Measurements from ENCODE around the gene WARS2.

WARS2 gene

GRCh38 chr1:119093721-119094120 lies 46.7 kb downstream of the WARS2 start:
- Histone ChIP-seq H3K36me3 (no peaks in the 10 kb centered on the region), H3K4me1 (no peaks in the 10 kb centered on the region), H3K27ac (no peak overlapping the region), H3K9me3 (peaks cover 7% of the 10 kb centered on the region; the same call in 1 of the 2 replicates), H3K9ac (no peak overlapping the region), H3K4me2 (no peak overlapping the region), H3K4me3 (no peak overlapping the region), H3K27me3 (no peaks in the 10 kb centered on the region), H4K20me1 (no peaks in the 10 kb centered on the region)
- TF ChIP-seq Cebpa-rat (IDR thresholded peaks at IDR 0.05), result no peak

- Histone ChIP-seq H3K36me3 (no peaks in the 10 kb centered on the region), H3K9me3 (peaks cover 7% of the 10 kb centered on the region; the same call in 1 of the 2 replicates), H3K4me2 (no peak overlapping the region), H3K27ac (no peak overlapping the region), H3K4me3 (no peak overlapping the region), H4K20me1 (no peaks in the 10 kb centered on the region), H3K27me3 (no peaks in the 10 kb centered on the region), H3K4me1 (no peaks in the 10 kb centered on the region), H3K9ac (no peak overlapping the region)
- TF ChIP-seq Cebpa-rat (IDR thresholded peaks at IDR 0.05), result no peak
Observed at GRCh38 chr1:119091618-119092017, 48.8 kb downstream of the WARS2 start.

- Histone ChIP-seq H3K27me3 (no peaks in the 10 kb centered on the region), H3K27ac (no peak overlapping the region), H3K9ac (no peak overlapping the region), H3K9me3 (peaks cover 7% of the 10 kb centered on the region; the same call in 1 of the 2 replicates), H3K4me3 (no peak overlapping the region), H3K4me2 (no peak overlapping the region), H3K36me3 (no peaks in the 10 kb centered on the region), H3K4me1 (no peaks in the 10 kb centered on the region), H4K20me1 (no peaks in the 10 kb centered on the region)
- TF ChIP-seq Cebpa-rat (IDR thresholded peaks at IDR 0.05), result no peak
Observed at GRCh38 chr1:119090250-119090649, 50.2 kb downstream of the WARS2 start.

- Histone ChIP-seq H3K4me1 (peaks cover 10% of the 10 kb centered on the region), H3K27me3 (no peaks in the 10 kb centered on the region), H3K9me3 (peaks cover 15% of the 10 kb centered on the region; the same call in 1 of the 2 replicates), H3K27ac (no peak overlapping the region), H3K4me3 (no peak overlapping the region), H3K36me3 (no peaks in the 10 kb centered on the region), H3K4me2 (no peak overlapping the region), H4K20me1 (no peaks in the 10 kb centered on the region), H3K9ac (no peak overlapping the region)
- no peak for TF ChIP-seq Cebpa-rat (IDR thresholded peaks at IDR 0.05)
Observed at GRCh38 chr1:119086830-119087229, 53.6 kb downstream of the WARS2 start.

DNA sequence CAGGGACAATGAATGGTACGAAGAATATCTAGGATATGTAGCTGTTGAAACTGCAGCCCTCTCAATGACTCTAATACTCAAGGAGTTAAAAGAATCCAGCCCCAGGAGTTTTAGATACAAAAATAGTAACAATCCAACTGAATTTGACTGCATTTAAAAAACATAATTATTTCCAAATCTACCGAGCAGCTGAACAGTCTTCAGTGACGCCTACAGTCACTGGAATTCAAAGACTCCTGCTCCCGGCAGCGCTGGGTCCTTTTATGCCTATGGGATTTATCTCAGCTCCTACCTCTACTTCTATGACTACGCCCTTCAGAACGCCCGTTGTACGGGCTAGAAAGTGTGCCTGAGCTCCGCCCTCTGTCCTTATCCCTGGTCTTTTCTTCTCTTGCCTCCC lies 55.7 kb downstream of the WARS2 start:
- 0 out of 2 replicates have a peak, but pooled peaks cover 8% of the 10 kb centered on the region for H3K9me3 ChIP-seq
- no peaks in the 10 kb centered on the region for H4K20me1 ChIP-seq
- H3K36me3 ChIP-seq, result no peaks in the 10 kb centered on the region
- no peaks in the 10 kb centered on the region for H3K27me3 ChIP-seq
- TF ChIP-seq Cebpa-rat (IDR thresholded peaks at IDR 0.05), result no peak
- no peak overlapping the region for H3K4me3 ChIP-seq
- no peak overlapping the region for H3K4me2 ChIP-seq
- H3K27ac ChIP-seq, result no peak overlapping the region
- H3K9ac ChIP-seq, result no peak overlapping the region
- peaks cover 20% of the 10 kb centered on the region for H3K4me1 ChIP-seq

- H3K4me3 ChIP-seq, result no peak overlapping the region
- no peaks in the 10 kb centered on the region for H3K27me3 ChIP-seq
- peak overlapping the region; percentile 40 for H3K4me2 ChIP-seq
- H3K4me1 ChIP-seq, result peaks cover 20% of the 10 kb centered on the region
- 0 out of 2 replicates have a peak, but pooled peaks cover 8% of the 10 kb centered on the region for H3K9me3 ChIP-seq
- no peaks in the 10 kb centered on the region for H3K36me3 ChIP-seq
- no peak overlapping the region for H3K9ac ChIP-seq
- TF ChIP-seq Cebpa-rat (IDR thresholded peaks at IDR 0.05), result no peak
- no peaks in the 10 kb centered on the region for H4K20me1 ChIP-seq
- no peak overlapping the region for H3K27ac ChIP-seq
Observed at GRCh38 chr1:119083980-119084379, 56.5 kb downstream of the WARS2 start.

- peaks cover 20% of the 10 kb centered on the region for H3K4me1 ChIP-seq
- 0 out of 2 replicates have a peak, but pooled peaks cover 8% of the 10 kb centered on the region for H3K9me3 ChIP-seq
- H3K27ac ChIP-seq, result no peak overlapping the region
- no peaks in the 10 kb centered on the region for H3K27me3 ChIP-seq
- no peak overlapping the region for H3K9ac ChIP-seq
- H3K4me3 ChIP-seq, result no peak overlapping the region
- H3K36me3 ChIP-seq, result no peaks in the 10 kb centered on the region
- H4K20me1 ChIP-seq, result no peaks in the 10 kb centered on the region
- H3K4me2 ChIP-seq, result no peak overlapping the region
- TF ChIP-seq Cebpa-rat (IDR thresholded peaks at IDR 0.05), result no peak
Observed at GRCh38 chr1:119083479-119083878, 57.0 kb downstream of the WARS2 start.

DNA sequence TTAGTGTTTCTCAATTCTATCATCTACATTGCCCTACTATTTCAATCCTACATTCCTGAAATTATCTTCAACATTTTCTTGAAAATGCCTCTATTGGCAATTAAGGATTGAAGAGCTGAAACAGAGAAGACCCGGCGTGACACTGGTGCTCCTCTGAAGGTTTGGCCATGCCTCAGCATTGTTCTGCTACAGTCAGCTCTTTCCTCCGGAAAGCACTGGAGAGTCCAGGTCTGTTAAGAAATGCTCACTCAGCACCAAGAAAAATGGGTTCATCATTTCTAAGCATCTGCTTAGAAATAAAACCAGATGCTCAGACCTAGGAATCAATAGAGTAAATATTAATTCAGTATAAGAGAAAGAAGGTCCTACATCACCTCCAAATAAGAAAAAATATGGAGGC lies 58.8 kb downstream of the WARS2 start:
- no peak overlapping the region for H3K4me2 ChIP-seq
- peaks cover 20% of the 10 kb centered on the region for H3K4me1 ChIP-seq
- no peak overlapping the region for H3K4me3 ChIP-seq
- no peaks in the 10 kb centered on the region for H3K36me3 ChIP-seq
- H4K20me1 ChIP-seq, result no peaks in the 10 kb centered on the region
- H3K9ac ChIP-seq, result no peak overlapping the region
- no peak for TF ChIP-seq Cebpa-rat (IDR thresholded peaks at IDR 0.05)
- H3K27me3 ChIP-seq, result no peaks in the 10 kb centered on the region
- 0 out of 2 replicates have a peak, but pooled peaks cover 8% of the 10 kb centered on the region for H3K9me3 ChIP-seq
- no peak overlapping the region for H3K27ac ChIP-seq

GRCh38 chr1:119081267-119081666 lies 59.2 kb downstream of the WARS2 start:
- no peaks in the 10 kb centered on the region for H4K20me1 ChIP-seq
- no peak overlapping the region for H3K27ac ChIP-seq
- H3K27me3 ChIP-seq, result no peaks in the 10 kb centered on the region
- no peak for TF ChIP-seq Cebpa-rat (IDR thresholded peaks at IDR 0.05)
- H3K9me3 ChIP-seq, result 0 out of 2 replicates have a peak, but pooled peaks cover 8% of the 10 kb centered on the region
- no peaks in the 10 kb centered on the region for H3K36me3 ChIP-seq
- H3K4me3 ChIP-seq, result no peak overlapping the region
- peak overlapping the region; percentile 20; the same call in 1 of the 2 replicates for H3K4me2 ChIP-seq
- peaks cover 20% of the 10 kb centered on the region for H3K4me1 ChIP-seq
- no peak overlapping the region for H3K9ac ChIP-seq

DNA sequence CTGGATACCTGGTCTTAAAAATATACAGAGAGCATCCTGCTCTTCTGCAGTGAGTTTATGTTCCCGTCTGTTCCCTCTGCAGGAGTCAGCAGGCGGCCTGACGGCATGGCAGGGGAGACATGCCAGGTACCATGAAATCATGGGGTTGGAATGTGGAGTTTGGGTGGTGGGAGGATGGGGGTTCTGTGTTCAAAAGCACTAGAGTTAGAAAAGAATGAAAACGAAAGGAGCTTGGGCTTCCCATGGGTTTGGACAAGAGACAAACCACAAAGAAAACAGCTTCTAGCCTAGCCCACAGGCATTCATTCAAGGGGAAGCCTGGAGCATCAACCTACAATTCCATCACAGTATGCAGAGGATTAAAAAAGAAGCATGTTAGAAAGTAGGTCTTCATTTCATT lies 59.9 kb downstream of the WARS2 start:
- peak overlapping the region; percentile 20 for H3K4me2 ChIP-seq
- 0 out of 2 replicates have a peak, but pooled peaks cover 8% of the 10 kb centered on the region for H3K9me3 ChIP-seq
- H3K27me3 ChIP-seq, result no peaks in the 10 kb centered on the region
- H3K4me1 ChIP-seq, result peaks cover 20% of the 10 kb centered on the region
- no peaks in the 10 kb centered on the region for H3K36me3 ChIP-seq
- H4K20me1 ChIP-seq, result no peaks in the 10 kb centered on the region
- no peak overlapping the region for H3K4me3 ChIP-seq
- H3K27ac ChIP-seq, result no peak overlapping the region
- TF ChIP-seq Cebpa-rat (IDR thresholded peaks at IDR 0.05), result no peak
- no peak overlapping the region for H3K9ac ChIP-seq

GRCh38 chr1:119079881-119080280 lies 60.6 kb downstream of the WARS2 start:
- H3K4me2 ChIP-seq, result no peak overlapping the region
- no peaks in the 10 kb centered on the region for H3K27me3 ChIP-seq
- no peaks in the 10 kb centered on the region for H4K20me1 ChIP-seq
- H3K9ac ChIP-seq, result no peak overlapping the region
- H3K4me1 ChIP-seq, result peaks cover 20% of the 10 kb centered on the region
- no peak for TF ChIP-seq Cebpa-rat (IDR thresholded peaks at IDR 0.05)
- H3K4me3 ChIP-seq, result no peak overlapping the region
- 0 out of 2 replicates have a peak, but pooled peaks cover 5% of the 10 kb centered on the region for H3K9me3 ChIP-seq
- no peaks in the 10 kb centered on the region for H3K36me3 ChIP-seq
- H3K27ac ChIP-seq, result no peak overlapping the region
